Measurements from ENCODE around the gene BTBD6.
A peak's percentile ranks its signal among the peaks of the same experiment; 100 is the strongest.

Gene BTBD6

DNA sequence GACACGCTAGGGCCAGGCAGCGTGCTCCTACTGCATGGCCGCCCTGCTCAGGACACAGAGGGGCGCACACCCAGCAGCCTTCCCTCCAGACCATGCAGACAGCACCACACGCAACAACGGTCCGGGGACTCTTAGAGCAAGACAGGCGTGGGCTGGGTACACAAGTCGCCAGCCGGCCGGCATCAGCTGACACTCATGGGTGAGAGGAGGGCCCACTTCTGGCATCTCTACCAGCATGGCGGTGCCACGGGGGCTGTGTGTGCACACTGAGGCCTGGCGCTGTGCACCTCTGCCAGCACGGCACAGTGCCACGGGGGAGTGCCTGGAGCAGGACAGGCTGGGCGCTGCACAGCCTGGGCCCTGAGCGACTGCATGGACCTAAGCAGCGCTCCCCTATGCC, 6.7 kb upstream of the BTBD6 start:
- H4K20me1 ChIP-seq (ENCODE audit: insufficient read depth): no peaks in the 10 kb centered on the region
- no peaks in the 10 kb centered on the region for H3K4me1 ChIP-seq (ENCODE audit: low read depth, poor library complexity, severe bottlenecking)
- H3K27me3 ChIP-seq (ENCODE audit: insufficient read depth, low read depth): no peaks in the 10 kb centered on the region
- no peak overlapping the region for H3K27ac ChIP-seq
- no peaks in the 10 kb centered on the region for H3K79me2 ChIP-seq (ENCODE audit: insufficient read depth, low read depth)
- H3K9ac ChIP-seq: no peak overlapping the region
- H3K4me2 ChIP-seq: no peak overlapping the region
- TF ChIP-seq, protein P1, sequence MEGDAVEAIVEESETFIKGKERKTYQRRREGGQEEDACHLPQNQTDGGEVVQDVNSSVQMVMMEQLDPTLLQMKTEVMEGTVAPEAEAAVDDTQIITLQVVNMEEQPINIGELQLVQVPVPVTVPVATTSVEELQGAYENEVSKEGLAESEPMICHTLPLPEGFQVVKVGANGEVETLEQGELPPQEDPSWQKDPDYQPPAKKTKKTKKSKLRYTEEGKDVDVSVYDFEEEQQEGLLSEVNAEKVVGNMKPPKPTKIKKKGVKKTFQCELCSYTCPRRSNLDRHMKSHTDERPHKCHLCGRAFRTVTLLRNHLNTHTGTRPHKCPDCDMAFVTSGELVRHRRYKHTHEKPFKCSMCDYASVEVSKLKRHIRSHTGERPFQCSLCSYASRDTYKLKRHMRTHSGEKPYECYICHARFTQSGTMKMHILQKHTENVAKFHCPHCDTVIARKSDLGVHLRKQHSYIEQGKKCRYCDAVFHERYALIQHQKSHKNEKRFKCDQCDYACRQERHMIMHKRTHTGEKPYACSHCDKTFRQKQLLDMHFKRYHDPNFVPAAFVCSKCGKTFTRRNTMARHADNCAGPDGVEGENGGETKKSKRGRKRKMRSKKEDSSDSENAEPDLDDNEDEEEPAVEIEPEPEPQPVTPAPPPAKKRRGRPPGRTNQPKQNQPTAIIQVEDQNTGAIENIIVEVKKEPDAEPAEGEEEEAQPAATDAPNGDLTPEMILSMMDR (conservative IDR thresholded peaks at IDR 0.05; ENCODE audit: low read depth, low read length): no peak
- H2AFZ ChIP-seq (ENCODE audit: low read depth): no peak overlapping the region
- no peaks in the 10 kb centered on the region for H3K36me3 ChIP-seq (ENCODE audit: insufficient read depth)
- no peak overlapping the region for H3K4me3 ChIP-seq (IDR thresholded peaks at IDR 0.05; ENCODE audit: insufficient read depth, low read depth, low read length)

DNA sequence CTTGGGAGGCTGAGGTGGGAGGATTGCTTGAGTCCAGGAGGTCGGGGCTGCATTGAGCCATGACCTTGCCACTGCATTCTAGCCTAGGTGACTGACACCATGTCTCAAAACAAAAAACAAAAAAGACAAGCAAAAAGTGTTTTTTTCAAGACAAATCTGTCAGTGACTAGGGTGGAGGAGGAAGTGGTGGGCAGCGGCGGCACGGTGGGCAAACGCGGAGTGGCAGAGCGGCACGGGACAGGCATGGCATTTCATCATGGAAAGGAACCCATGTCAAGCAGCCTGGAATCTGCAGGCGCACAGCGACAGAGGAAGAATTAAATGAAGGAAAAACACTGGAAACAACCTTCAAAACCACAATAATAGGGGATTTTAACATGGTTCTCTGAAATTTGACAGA, 4.0 kb upstream of the BTBD6 start:
- Histone ChIP-seq H3K36me3 (ENCODE audit: insufficient read depth) (no peaks in the 10 kb centered on the region), H3K27ac (no peak overlapping the region), H3K4me3 (IDR thresholded peaks at IDR 0.05; ENCODE audit: insufficient read depth, low read depth, low read length) (no peak overlapping the region), H3K27me3 (ENCODE audit: insufficient read depth, low read depth) (no peaks in the 10 kb centered on the region), H3K4me2 (no peak overlapping the region), H3K4me1 (ENCODE audit: low read depth, poor library complexity, severe bottlenecking) (no peaks in the 10 kb centered on the region), H4K20me1 (ENCODE audit: insufficient read depth) (no peaks in the 10 kb centered on the region), H3K79me2 (ENCODE audit: insufficient read depth, low read depth) (no peaks in the 10 kb centered on the region), H2AFZ (ENCODE audit: low read depth) (no peak overlapping the region), H3K9ac (no peak overlapping the region)
- TF ChIP-seq, protein P1 (conservative IDR thresholded peaks at IDR 0.05; ENCODE audit: low read depth, low read length): no peak

DNA sequence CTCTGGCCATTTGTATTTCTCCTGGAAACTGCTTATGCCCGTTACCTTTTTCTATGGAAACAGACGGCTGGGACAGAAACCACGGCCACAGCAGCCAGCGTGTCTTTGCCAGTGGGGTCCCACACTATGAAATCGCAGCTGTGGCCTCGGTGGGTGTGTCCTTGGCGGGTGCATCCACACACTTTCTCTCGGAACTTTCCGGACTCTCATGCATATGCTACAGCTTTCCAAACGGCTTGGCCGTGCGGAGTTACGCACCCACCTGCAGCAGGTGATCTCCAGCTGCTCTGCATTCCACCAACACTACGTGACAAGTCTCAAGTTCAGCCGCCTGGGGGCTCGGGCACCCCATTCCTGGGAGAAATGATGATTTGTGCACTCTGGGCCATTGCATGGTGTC, 1.3 kb upstream of the BTBD6 start:
- Histone ChIP-seq H3K79me2 (ENCODE audit: insufficient read depth, low read depth) (no peaks in the 10 kb centered on the region), H3K27ac (no peak overlapping the region), H3K4me2 (no peak overlapping the region; the same call in 1 of the 2 replicates), H3K4me1 (ENCODE audit: low read depth, poor library complexity, severe bottlenecking) (peaks cover 3% of the 10 kb centered on the region), H2AFZ (ENCODE audit: low read depth) (no peak overlapping the region), H3K36me3 (ENCODE audit: insufficient read depth) (no peaks in the 10 kb centered on the region), H3K4me3 (IDR thresholded peaks at IDR 0.05; ENCODE audit: insufficient read depth, low read depth, low read length) (no peak overlapping the region), H3K9ac (no peak overlapping the region), H3K27me3 (ENCODE audit: insufficient read depth, low read depth) (no peaks in the 10 kb centered on the region), H4K20me1 (ENCODE audit: insufficient read depth) (no peaks in the 10 kb centered on the region)
- TF ChIP-seq, protein P1 (conservative IDR thresholded peaks at IDR 0.05; ENCODE audit: low read depth, low read length): no peak

DNA sequence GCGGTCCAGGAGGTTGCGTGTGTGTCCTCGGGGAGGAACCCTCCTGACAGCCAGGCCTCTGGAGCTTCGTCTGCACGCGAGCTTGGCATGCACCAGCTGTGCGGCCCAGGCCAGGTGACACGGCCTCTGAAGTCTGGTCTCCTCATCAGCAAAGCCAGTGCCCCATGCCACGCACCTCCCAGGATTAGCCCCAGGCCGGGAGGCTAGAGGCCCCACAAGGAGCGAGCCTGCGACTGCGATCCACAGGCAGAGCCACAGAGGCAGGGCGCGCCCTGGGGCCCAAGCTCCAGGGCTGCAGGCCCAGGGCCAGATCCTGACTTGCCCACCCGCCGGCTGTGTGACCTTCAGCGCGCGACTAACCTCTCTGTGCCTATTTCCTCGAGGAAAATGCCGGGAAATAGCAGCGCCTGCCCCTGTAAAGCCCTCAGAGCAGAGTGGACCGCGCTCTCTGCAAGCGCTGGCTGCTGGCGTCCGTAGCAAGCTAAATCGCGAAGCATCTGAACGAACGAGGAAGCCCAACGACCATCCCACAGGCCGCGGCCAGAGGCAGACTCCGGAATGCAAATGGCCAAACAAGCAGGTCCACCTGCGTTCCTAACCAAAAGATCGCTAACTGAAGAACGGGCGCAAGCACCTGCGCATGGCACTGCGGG, 492 bp upstream of the BTBD6 start:
- Histone ChIP-seq H3K4me2 (peak overlapping the region; percentile 68), H3K4me1 (ENCODE audit: low read depth, poor library complexity, severe bottlenecking) (peaks cover 3% of the 10 kb centered on the region), H3K27ac (no peak overlapping the region), H3K9ac (0 out of 2 replicates have a peak overlapping the region, but pooled peaks have one; percentile 9), H3K36me3 (ENCODE audit: insufficient read depth) (no peaks in the 10 kb centered on the region), H3K79me2 (ENCODE audit: insufficient read depth, low read depth) (no peaks in the 10 kb centered on the region), H3K27me3 (ENCODE audit: insufficient read depth, low read depth) (no peaks in the 10 kb centered on the region), H4K20me1 (ENCODE audit: insufficient read depth) (no peaks in the 10 kb centered on the region), H3K4me3 (IDR thresholded peaks at IDR 0.05; ENCODE audit: insufficient read depth, low read depth, low read length) (no peak overlapping the region), H2AFZ (ENCODE audit: low read depth) (peak overlapping the region; percentile 61)
- TF ChIP-seq, protein P1 (conservative IDR thresholded peaks at IDR 0.05; ENCODE audit: low read depth, low read length): no peak
